ENCODE measurements around the gene BFSP2. TPM values are rescaled to one million over a fixed set of nuclear protein-coding genes. Genes with fewer than 3 reads are reported as not detected.

Gene BFSP2
- total and polyA plus RNA-seq, 2 of the 13 experiments (the other 11 are each of a cell fraction or from before 2014, with no cell fraction given), result not detected

- no peaks in the 10 kb centered on the region for H4K20me1 ChIP-seq (ENCODE audit: insufficient read depth, low read length)
- ChIA-PET POLR2A (no interaction called here), CTCF (ENCODE audit: low intra/inter-chr PET ratio, low total read pairs) (no interaction called here)
- in situ Hi-C loops (cut with HindIII; ENCODE audit: extremely low pct_ligation_motif_present, low pct_unique_long_range_greater_than_20kb), result no loop called here
- WGBS (ENCODE audit: low lambda C conversion rate), result 23% methylated on average over 1 of the region's 1 CpG
- intact Hi-C loops (cut with micrococcal nuclease; ENCODE audit: unreplicated experiment), result no loop called here
- no peak overlapping the region for H3K4me2 ChIP-seq (ENCODE audit: low read depth, low read length)
- H3K27ac ChIP-seq (ENCODE audit: extremely low read length, insufficient read depth, low read length), result no peak overlapping the region
- no peaks in the 10 kb centered on the region; a peak in 1 of 5 replicates for H3K27me3 ChIP-seq (ENCODE audit: control insufficient read depth in 1 of 2, insufficient read depth in 2 of 2, low read length in 2 of 2)
- no peaks in the 10 kb centered on the region for H3K79me2 ChIP-seq (ENCODE audit: insufficient read depth, low read length)
- no peaks in the 10 kb centered on the region for H3K4me1 ChIP-seq (ENCODE audit: insufficient read depth, low read length)
- BruUV-seq (replicated peaks), result no TSS peak
- no peak for ATAC-seq
- no peaks in the 10 kb centered on the region for H3K9me3 ChIP-seq (ENCODE audit: low read length)
- DNase-seq (ENCODE audit: low spot score), result no peak
- H2AFZ ChIP-seq (ENCODE audit: low read length), result no peak overlapping the region
- TF ChIP-seq ATF6 (CRISPR knock-in tag; conservative IDR thresholded peaks at IDR 0.05), result no peak
- TF ChIP-seq PLSCR1 (CRISPR knock-in tag; IDR thresholded peaks at IDR 0.05; ENCODE audit: borderline replicate concordance), result no peak
- no peak for TF ChIP-seq HNRNPLL (IDR thresholded peaks at IDR 0.05; ENCODE audit: low read depth, low read length, poor library complexity, severe bottlenecking)
- TF ChIP-seq ZNF547 (CRISPR knock-in tag; IDR thresholded peaks at IDR 0.05), result no peak
- no peak for TF ChIP-seq CAMTA2 (CRISPR knock-in tag; IDR thresholded peaks at IDR 0.05; ENCODE audit: borderline replicate concordance)
- TF ChIP-seq IKZF4 (CRISPR knock-in tag; IDR thresholded peaks at IDR 0.05; ENCODE audit: borderline replicate concordance, low read depth, not compliant biosample characterization), result no peak
- TF ChIP-seq ZNF326 (CRISPR knock-in tag; IDR thresholded peaks at IDR 0.05; ENCODE audit: borderline replicate concordance), result no peak
- TF ChIP-seq PHF8 (CRISPR knock-in tag; IDR thresholded peaks at IDR 0.05), result no peak
- TF ChIP-seq ZNF3 (CRISPR knock-in tag; IDR thresholded peaks at IDR 0.05), result no peak
- H3K36me3 ChIP-seq (replicated peaks in 1 of 2; ENCODE audit: control insufficient read depth in 1 of 2, insufficient read depth in 2 of 2, low read length in 2 of 2), result no peaks in the 10 kb centered on the region
- no peak for FAIRE-seq
- H3K4me3 ChIP-seq (replicated peaks in 1 of 3; ENCODE audit: insufficient read depth in 1 of 3, low read depth in 2 of 3, low read length in 3 of 3), result no peak overlapping the region
- no peak overlapping the region for H3K9ac ChIP-seq (ENCODE audit: insufficient read depth, low read depth, low read length)
Measured at GRCh38 chr3:133515127-133515526, 115.3 kb downstream of the BFSP2 start.
